Right atrium auricular region (tissue), 2 donors: ENCODE measurements around the gene PRRC2B. TPM values are rescaled to one million over a fixed set of nuclear protein-coding genes. Genes with fewer than 3 reads are reported as not detected.

Source experiments
- DNase-seq: peaks from one replicate; pipeline ENCODE4 v3.0.0-alpha.2; 2019; ENCODE audit warnings: low spot score
- H3K27ac ChIP-seq, 2 donors: fragments of 200-600 bp; sonication (generic); 1 replicate in 1 of 2; 2 replicates in 1 of 2; pipeline ENCODE4 v1.5.1; 2016 to 2019
- H3K27me3 ChIP-seq, 2 donors: fragments of 200-600 bp; sonication (generic); one replicate each; pipeline versions ENCODE4 v1.5.1 to v1.6.0; 2017 to 2019
- H3K36me3 ChIP-seq: fragments of 200-600 bp; sonication (generic); one replicate; pipeline ENCODE4 v1.5.1; 2016
- H3K4me1 ChIP-seq, 2 donors: fragments of 200-600 bp; sonication (generic); one replicate each; pipeline versions ENCODE4 v1.5.1 to v1.6.0; 2017 to 2019
- H3K4me3 ChIP-seq, 2 donors: fragments of 200-600 bp; sonication (generic); 1 replicate in 1 of 2; 2 replicates in 1 of 2; pipeline ENCODE4 v1.5.1; 2017 to 2019; ENCODE audit warnings: mild to moderate bottlenecking in 1 of 2, moderate library complexity in 1 of 2
- H3K9me3 ChIP-seq, 2 donors: fragments of 200-600 bp; sonication (generic); one replicate each; pipeline ENCODE4 v1.5.1; 2019
- total RNA-seq, 2 donors: library from RNA; depleted of rRNA; stranded (reverse); fragments of >200 nt; gene quantifications; one replicate each; pipeline ENCODE4 v1.1.0, GENCODE V29; 2016
- TF ChIP-seq, protein P1 (sequence below), 2 donors: fragments of 200-600 bp; sonication (generic); IDR thresholded peaks; one replicate each; pipeline ENCODE4 v1.5.1; 2019; ENCODE audit warnings: antibody characterized with exemption in 2 of 2

Gene PRRC2B
- total RNA-seq, 2 donors from 2014 or later, result 76.7 to 120 TPM

DNA sequence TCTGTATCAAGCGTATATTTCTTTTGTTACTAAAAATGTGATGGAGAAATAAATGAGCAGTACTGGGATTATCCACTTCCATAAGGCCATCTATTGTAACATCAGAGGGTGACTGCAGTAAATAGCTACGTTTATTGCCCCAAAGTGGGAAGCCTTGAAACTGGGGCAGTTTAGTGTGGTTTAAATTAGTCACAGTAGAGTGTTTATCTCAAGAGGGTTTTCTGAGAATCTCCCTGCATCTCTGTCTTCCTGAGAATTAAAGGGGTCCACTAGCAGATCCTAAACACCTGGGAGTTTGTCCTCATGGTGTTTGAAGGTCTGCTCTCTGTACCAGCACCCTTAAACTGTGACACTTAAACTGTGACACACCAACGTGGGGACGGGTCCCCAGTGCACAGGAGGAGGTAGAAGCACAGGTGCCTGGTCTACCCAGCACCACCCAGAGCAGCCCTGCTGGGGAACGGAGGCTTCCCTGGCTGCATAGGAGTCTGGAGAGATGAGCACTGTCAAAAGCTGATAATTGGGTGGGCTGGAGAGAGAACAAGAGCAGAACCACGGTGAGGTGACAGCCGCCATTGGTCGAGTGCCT, 25.2 kb downstream of the PRRC2B start:
- Histone ChIP-seq H3K9me3 (no peaks in the 10 kb centered on the region), H3K4me1 (peaks cover 0 to 93% of the 10 kb centered on the region in 2 donors), H3K4me3 (no peak overlapping the region), H3K27ac (peak overlapping the region; percentile 3 to 19), H3K27me3 (no peaks in the 10 kb centered on the region), H3K36me3 (no peaks in the 10 kb centered on the region)
- TF ChIP-seq, protein P1, sequence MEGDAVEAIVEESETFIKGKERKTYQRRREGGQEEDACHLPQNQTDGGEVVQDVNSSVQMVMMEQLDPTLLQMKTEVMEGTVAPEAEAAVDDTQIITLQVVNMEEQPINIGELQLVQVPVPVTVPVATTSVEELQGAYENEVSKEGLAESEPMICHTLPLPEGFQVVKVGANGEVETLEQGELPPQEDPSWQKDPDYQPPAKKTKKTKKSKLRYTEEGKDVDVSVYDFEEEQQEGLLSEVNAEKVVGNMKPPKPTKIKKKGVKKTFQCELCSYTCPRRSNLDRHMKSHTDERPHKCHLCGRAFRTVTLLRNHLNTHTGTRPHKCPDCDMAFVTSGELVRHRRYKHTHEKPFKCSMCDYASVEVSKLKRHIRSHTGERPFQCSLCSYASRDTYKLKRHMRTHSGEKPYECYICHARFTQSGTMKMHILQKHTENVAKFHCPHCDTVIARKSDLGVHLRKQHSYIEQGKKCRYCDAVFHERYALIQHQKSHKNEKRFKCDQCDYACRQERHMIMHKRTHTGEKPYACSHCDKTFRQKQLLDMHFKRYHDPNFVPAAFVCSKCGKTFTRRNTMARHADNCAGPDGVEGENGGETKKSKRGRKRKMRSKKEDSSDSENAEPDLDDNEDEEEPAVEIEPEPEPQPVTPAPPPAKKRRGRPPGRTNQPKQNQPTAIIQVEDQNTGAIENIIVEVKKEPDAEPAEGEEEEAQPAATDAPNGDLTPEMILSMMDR (IDR thresholded peaks at IDR 0.05), result no peak
- no peak for DNase-seq

DNA sequence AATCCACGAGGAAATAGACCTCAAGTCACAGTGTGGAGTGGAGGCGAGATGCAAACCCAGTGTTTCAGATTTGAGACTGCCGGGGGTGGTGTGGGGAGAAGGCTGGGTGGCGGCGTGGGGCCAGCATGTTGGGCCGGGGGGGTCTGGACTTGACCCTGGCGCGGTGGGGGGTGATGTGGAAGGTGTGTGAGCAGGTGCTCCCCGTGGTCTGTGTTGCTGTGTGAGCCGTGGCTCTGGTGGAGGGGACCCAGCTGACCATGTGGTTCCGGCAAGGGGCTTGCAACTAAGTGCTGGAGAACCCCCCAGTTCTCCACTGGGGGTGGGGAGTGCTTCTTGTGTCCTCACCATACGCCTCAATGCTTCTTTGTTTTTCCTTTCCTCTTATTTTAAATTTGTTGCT, 25.8 kb downstream of the PRRC2B start:
- TF ChIP-seq, protein P1 (IDR thresholded peaks at IDR 0.05), result no peak
- no peak for DNase-seq
- H3K27me3 ChIP-seq, result no peaks in the 10 kb centered on the region
- no peak overlapping the region for H3K4me3 ChIP-seq
- H3K27ac ChIP-seq, result peak overlapping the region in 1 of 2 donors; percentile 16
- H3K36me3 ChIP-seq, result no peaks in the 10 kb centered on the region
- peaks cover 0 to 95% of the 10 kb centered on the region in 2 donors for H3K4me1 ChIP-seq
- H3K9me3 ChIP-seq, result no peaks in the 10 kb centered on the region

DNA sequence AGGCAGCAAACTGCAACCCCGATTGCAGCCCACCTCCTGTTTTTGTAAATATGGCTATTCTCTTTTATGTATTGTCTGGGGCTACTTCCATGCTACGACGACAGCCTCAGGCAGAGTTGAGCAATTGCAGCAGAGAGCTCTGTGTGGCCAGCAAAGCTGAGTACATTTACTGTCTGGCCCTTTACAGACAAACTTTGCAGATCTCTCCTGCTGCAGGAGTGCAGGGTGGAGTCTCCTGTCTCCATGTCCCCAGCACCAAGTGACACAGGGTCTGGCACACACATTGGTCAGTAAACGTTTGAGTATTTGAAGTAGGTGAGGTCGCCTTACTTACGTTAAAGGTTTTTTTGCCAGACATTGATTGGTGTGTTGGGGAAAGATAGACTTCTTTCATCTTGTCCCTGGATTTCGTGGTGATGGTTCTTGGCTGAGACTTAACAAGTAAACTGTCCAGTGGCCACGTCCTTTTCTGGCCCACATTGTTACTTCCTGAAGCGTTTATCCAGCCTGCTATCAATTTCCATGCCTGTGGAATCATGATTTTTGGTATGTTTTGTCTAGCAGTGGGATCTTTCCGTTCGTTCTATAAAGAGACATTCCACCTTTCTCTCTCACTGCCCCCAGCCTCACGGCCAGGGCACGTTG, 27.2 kb downstream of the PRRC2B start:
- Histone ChIP-seq H3K9me3 (no peaks in the 10 kb centered on the region), H3K36me3 (no peaks in the 10 kb centered on the region), H3K27me3 (no peaks in the 10 kb centered on the region), H3K4me1 (peaks cover 0 to 81% of the 10 kb centered on the region in 2 donors), H3K27ac (peak overlapping the region; percentile 79 to 82), H3K4me3 (no peak overlapping the region)
- no peak for DNase-seq
- TF ChIP-seq, protein P1 (IDR thresholded peaks at IDR 0.05), result peak in 1 of 2 donors; percentile 41

DNA sequence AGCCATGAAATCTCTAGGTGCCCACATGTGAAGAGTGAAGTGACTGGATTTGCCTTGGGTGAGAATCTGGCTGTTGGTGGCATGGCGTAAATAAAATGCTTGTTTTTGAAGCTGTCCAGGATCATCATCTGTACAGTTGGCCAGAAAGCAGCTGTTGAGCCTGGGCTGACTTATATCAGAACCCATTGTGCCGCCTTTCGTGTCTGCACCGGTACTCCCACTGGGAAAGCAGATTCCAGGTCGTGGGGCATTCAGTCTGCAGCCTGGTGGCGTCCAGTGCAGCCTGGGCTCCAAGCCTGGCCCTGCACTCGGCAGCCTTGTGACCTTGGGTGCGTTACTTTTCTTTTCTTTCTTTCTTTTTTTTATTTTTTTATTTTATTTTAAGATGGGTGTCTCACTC, 27.8 kb downstream of the PRRC2B start:
- H3K4me3 ChIP-seq, result no peak overlapping the region
- peaks cover 0 to 77% of the 10 kb centered on the region in 2 donors for H3K4me1 ChIP-seq
- no peaks in the 10 kb centered on the region for H3K27me3 ChIP-seq

DNA sequence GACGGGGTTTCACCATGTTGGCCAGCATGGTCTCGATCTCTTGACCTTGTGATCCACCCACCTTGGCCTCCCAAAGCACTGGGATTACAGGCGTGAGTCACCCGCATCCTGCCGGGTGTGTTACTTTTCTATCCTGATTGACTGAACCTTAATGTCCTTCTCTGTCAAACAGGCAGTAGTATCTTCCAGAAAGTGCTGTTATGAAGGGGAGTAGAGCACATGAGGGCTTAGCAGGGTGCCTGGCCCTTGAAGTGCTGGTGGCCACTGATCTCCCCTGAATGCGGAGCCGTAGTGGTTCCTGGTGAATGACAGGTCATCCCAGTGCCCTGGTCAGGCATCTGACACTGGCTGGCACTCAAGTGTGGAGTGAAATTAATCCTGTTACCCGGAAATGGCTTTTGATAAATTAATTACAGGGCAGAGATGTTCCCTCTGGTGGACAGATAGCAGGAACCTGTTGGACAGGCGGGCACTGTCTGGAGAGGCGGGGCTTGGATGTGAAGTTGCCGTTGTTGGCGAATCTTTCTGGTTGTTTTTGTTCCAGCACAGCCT, 28.4 kb downstream of the PRRC2B start:
- Histone ChIP-seq H3K27me3 (no peaks in the 10 kb centered on the region), H3K36me3 (no peaks in the 10 kb centered on the region), H3K27ac (peak overlapping the region; percentile 79 to 82), H3K4me1 (peaks cover 0 to 75% of the 10 kb centered on the region in 2 donors), H3K9me3 (no peaks in the 10 kb centered on the region), H3K4me3 (peak overlapping the region in 1 of 2 donors; percentile 1)
- DNase-seq, result no peak
- TF ChIP-seq, protein P1 (IDR thresholded peaks at IDR 0.05), result peak in 1 of 2 donors; percentile 46

More for the DNA sequence above, 27.8 kb downstream of the PRRC2B start:
- Histone ChIP-seq H3K36me3 (no peaks in the 10 kb centered on the region), H3K27ac (peak overlapping the region; percentile 79 to 82), H3K9me3 (no peaks in the 10 kb centered on the region)
- DNase-seq, result no peak
- TF ChIP-seq, protein P1 (IDR thresholded peaks at IDR 0.05), result no peak
